GM12864 (cell line): ENCODE results near the gene CACNA2D3.

Source experiments
- DNase-seq: peaks from one replicate; pipeline ENCODE4 v3.0.0-alpha.2; 2011; ENCODE audit warnings: low read depth
- H3K4me3 ChIP-seq: 2 replicates; pipeline ENCODE4 v1.5.1; 2011; ENCODE audit warnings: mild to moderate bottlenecking, low read depth, low read length, control low read depth
- CTCF ChIP-seq: IDR thresholded peaks from 2 replicates; pipeline ENCODE4 v1.5.1; 2011; ENCODE audit warnings: low read depth, mild to moderate bottlenecking, moderate library complexity, low read length, control low read depth, inconsistent platforms; ENCODE audit errors: missing control alignments

CACNA2D3 gene

DNA sequence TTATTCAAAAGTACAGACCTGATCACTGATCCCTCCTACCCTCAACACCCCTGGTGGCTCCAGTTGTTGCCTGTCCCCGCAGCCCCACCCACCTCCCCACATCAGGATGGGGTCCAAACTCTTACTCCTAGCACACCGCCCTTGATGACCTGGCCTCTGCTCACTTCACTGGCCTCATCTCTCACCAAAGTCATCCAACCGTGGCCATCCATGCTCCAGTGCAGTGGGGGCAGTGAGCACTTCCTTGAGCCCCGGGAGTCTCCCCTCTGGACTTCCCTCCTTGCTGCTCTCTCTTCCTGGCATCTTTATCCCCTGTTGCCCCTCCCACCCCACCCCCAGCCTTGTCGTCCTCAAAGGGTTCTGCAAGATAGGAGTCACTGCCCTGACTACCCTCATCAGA is 191.1 kb downstream of the CACNA2D3 start:
- no peak overlapping the region for H3K4me3 ChIP-seq
- TF ChIP-seq CTCF, result no peak
- DNase-seq, result no peak

DNA sequence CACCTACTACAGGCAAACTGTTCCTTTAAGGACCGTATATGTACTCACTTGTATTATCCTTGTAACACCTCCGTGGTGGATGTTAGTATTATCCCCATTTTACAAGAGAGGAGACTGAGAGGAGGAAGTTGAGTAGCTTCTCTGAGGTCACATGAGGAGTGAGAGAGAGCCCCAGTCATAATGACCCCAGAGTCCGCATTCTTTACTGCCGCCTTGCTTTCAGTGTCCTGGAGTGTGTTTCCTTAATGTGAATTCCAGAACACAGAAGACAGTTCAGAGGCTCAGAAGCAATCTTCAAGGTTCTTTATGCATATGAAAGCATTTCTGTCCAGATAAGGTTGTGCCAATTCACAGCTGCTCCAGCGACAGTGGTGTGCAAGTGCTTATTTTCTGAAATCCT is 199.2 kb downstream of the CACNA2D3 start:
- no peak overlapping the region for H3K4me3 ChIP-seq
- no peak for DNase-seq
- no peak for TF ChIP-seq CTCF

DNA sequence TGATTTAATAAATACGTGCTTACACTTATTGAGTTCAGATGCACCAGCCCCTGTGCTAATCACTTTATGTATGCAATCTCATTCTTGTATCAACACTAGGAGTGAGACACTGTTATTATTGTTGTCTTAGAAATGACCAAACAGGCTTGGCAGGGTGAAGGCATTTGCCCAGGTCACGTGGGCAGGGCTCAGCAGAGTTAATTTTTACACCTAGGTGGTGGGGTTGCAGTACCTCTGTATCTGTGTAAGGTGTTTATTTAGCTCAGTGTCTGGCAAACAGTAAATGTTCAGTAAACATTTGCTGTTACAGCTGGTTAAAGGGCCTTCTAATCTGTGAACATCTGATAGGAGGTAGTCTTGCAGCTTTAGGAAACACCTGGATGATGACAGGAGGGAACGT is 200.0 kb downstream of the CACNA2D3 start:
- no peak overlapping the region for H3K4me3 ChIP-seq
- no peak for TF ChIP-seq CTCF
- DNase-seq, result no peak

GRCh38 chr3:54324103-54324502 is 201.8 kb downstream of the CACNA2D3 start:
- no peak for TF ChIP-seq CTCF
- no peak overlapping the region for H3K4me3 ChIP-seq
- no peak for DNase-seq

DNA sequence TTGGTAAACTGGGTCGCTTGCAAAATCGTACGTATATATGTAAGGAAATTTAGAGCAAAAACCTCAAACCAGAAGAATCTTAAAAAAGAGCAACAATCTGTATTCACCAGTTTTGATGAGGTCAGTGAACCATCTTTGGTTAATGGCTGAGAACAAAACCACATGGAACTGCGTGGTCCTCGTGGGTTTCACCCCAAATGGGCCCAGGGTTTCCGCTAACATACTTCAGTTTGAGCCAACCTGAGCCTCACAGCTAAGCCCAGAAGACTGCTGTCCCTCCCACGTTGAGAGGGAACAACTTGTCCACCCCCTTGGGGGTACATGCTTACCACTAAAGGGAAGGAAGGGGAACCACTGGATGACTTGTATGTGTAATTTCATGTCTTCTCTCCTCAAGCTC is 204.6 kb downstream of the CACNA2D3 start:
- DNase-seq, result no peak
- no peak for TF ChIP-seq CTCF
- no peak overlapping the region for H3K4me3 ChIP-seq

DNA sequence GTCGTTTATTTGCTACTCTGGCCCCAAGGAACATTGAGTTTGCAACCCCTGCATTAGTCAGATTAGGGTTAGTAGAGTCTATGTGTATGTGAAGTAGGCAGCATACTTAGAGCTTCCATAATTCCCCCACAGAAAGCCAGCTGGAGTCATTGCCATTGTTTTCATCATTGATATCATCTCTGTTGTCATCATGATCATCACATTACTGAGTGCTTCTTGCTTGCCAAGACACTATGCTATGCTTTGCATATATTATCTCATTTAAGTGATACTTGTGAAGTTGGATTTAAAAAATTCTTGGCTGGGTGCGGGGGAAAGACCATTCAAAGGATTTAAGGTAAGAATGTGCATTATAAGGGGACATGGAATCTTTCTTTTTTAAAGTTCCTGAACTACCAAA is 209.0 kb downstream of the CACNA2D3 start:
- H3K4me3 ChIP-seq, result no peak overlapping the region
- DNase-seq, result no peak
- TF ChIP-seq CTCF, result no peak

- no peak for DNase-seq
- no peak for TF ChIP-seq CTCF
These were observed 215.5 kb downstream of the CACNA2D3 start for GRCh38 chr3:54337846-54338245.

More at GRCh38 chr3:54337846-54338245, 215.5 kb downstream of the CACNA2D3 start:
- H3K4me3 ChIP-seq, result no peak overlapping the region
